BLaER1 (cell line): Measurements from ENCODE around the gene DR1.

Experiments used
- H3K27ac ChIP-seq: shearing (Covaris generic); formaldehyde crosslinking; 2 replicates; pipeline ENCODE4 v1.8.1; 2022
- H3K27me3 ChIP-seq: shearing (Covaris generic); formaldehyde crosslinking; 2 replicates; pipeline ENCODE4 v1.8.1; 2022
- H3K36me3 ChIP-seq: shearing (Covaris generic); formaldehyde crosslinking; 2 replicates; pipeline ENCODE4 v1.8.1; 2022
- H3K4me1 ChIP-seq: shearing (Covaris generic); formaldehyde crosslinking; 2 replicates; pipeline ENCODE4 v1.8.1; 2022
- H3K4me2 ChIP-seq: shearing (Covaris generic); formaldehyde crosslinking; 2 replicates; pipeline ENCODE4 v1.8.1; 2022
- H3K4me3 ChIP-seq: shearing (Covaris generic); formaldehyde crosslinking; 2 replicates; pipeline ENCODE4 v1.8.1; 2022
- H3K9ac ChIP-seq: shearing (Covaris generic); formaldehyde crosslinking; 2 replicates; pipeline ENCODE4 v1.8.1; 2022
- H3K9me3 ChIP-seq: shearing (Covaris generic); formaldehyde crosslinking; 2 replicates; pipeline ENCODE4 v1.8.1; 2022
- H4K20me1 ChIP-seq: shearing (Covaris generic); formaldehyde crosslinking; 2 replicates; pipeline ENCODE4 v1.8.1; 2022
- Cebpa-rat ChIP-seq: shearing (Covaris generic); IDR thresholded peaks from 2 replicates; pipeline ENCODE4 v1.8.1; 2022

Gene DR1

GRCh38 chr1:93339171-93339697 is 6.5 kb upstream of the DR1 start:
- H4K20me1 ChIP-seq: no peaks in the 10 kb centered on the region
- no peak for TF ChIP-seq Cebpa-rat
- no peak overlapping the region for H3K27ac ChIP-seq
- no peaks in the 10 kb centered on the region for H3K9me3 ChIP-seq
- H3K9ac ChIP-seq: no peak overlapping the region
- no peak overlapping the region for H3K4me2 ChIP-seq
- H3K27me3 ChIP-seq: no peaks in the 10 kb centered on the region
- H3K4me1 ChIP-seq: peaks cover 20% of the 10 kb centered on the region
- H3K36me3 ChIP-seq: peaks cover 18% of the 10 kb centered on the region
- H3K4me3 ChIP-seq: no peak overlapping the region

GRCh38 chr1:93340090-93340489 is 5.6 kb upstream of the DR1 start:
- H3K9me3 ChIP-seq: no peaks in the 10 kb centered on the region
- H3K9ac ChIP-seq: no peak overlapping the region
- H3K4me1 ChIP-seq: peaks cover 24% of the 10 kb centered on the region
- no peak overlapping the region for H3K27ac ChIP-seq
- no peaks in the 10 kb centered on the region for H4K20me1 ChIP-seq
- no peak overlapping the region for H3K4me2 ChIP-seq
- H3K4me3 ChIP-seq: no peak overlapping the region
- TF ChIP-seq Cebpa-rat: no peak
- no peaks in the 10 kb centered on the region for H3K27me3 ChIP-seq
- peaks cover 18% of the 10 kb centered on the region for H3K36me3 ChIP-seq

- Histone ChIP-seq H3K9me3 (no peaks in the 10 kb centered on the region), H3K4me1 (peaks cover 30% of the 10 kb centered on the region), H3K4me2 (no peak overlapping the region; the same call in 1 of the 2 replicates), H4K20me1 (peaks cover 32% of the 10 kb centered on the region), H3K36me3 (no peaks in the 10 kb centered on the region; the same call in 1 of the 2 replicates), H3K9ac (no peak overlapping the region), H3K27ac (no peak overlapping the region), H3K4me3 (no peak overlapping the region), H3K27me3 (no peaks in the 10 kb centered on the region)
- TF ChIP-seq Cebpa-rat: no peak
Measured at GRCh38 chr1:93344484-93344883, 1.2 kb upstream of the DR1 start.

- peak overlapping the region; percentile 90 for H3K9ac ChIP-seq
- H3K27ac ChIP-seq: peak overlapping the region; percentile 94
- no peaks in the 10 kb centered on the region; the same call in 1 of the 2 replicates for H3K36me3 ChIP-seq
- peaks cover 35% of the 10 kb centered on the region for H3K4me1 ChIP-seq
- peak overlapping the region; percentile 82 for H3K4me2 ChIP-seq
- no peaks in the 10 kb centered on the region for H3K9me3 ChIP-seq
- peaks cover 38% of the 10 kb centered on the region for H4K20me1 ChIP-seq
- H3K27me3 ChIP-seq: no peaks in the 10 kb centered on the region
- H3K4me3 ChIP-seq: peak overlapping the region; percentile 93
- no peak for TF ChIP-seq Cebpa-rat
Measured at GRCh38 chr1:93344886-93345632, 648 bp upstream of the DR1 start.

DNA sequence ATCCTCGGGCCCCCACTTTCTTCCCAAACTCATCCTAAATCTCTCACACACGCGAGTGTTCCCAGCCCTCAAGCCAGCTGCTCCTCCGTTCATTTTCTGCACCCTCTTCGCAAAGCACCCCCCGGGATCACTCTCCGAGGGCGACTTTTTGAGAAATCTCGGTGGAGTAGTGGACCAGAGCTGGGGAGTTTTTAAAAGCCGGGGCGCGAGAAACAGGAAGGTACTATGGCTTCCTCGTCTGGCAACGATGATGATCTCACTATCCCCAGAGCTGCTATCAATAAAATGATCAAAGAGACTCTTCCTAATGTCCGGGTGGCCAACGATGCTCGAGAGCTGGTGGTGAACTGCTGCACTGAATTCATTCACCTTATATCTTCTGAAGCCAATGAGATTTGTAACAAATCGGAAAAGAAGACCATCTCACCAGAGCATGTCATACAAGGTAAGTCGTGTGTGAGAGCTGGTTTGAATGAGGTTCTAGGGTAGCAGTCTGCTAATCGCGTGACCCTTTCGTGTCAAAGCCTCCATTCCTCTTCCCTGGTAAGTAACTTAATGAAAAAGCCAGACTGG is 800 bp downstream of the DR1 start:
- no peak for TF ChIP-seq Cebpa-rat
- Histone ChIP-seq H3K4me2 (peak overlapping the region; percentile 82), H4K20me1 (peaks cover 52% of the 10 kb centered on the region), H3K9me3 (no peaks in the 10 kb centered on the region), H3K9ac (peak overlapping the region; percentile 90), H3K4me3 (peak overlapping the region; percentile 93), H3K27ac (peak overlapping the region; percentile 94), H3K27me3 (no peaks in the 10 kb centered on the region), H3K36me3 (peaks cover 3% of the 10 kb centered on the region; the same call in 1 of the 2 replicates), H3K4me1 (peaks cover 31% of the 10 kb centered on the region)

DNA sequence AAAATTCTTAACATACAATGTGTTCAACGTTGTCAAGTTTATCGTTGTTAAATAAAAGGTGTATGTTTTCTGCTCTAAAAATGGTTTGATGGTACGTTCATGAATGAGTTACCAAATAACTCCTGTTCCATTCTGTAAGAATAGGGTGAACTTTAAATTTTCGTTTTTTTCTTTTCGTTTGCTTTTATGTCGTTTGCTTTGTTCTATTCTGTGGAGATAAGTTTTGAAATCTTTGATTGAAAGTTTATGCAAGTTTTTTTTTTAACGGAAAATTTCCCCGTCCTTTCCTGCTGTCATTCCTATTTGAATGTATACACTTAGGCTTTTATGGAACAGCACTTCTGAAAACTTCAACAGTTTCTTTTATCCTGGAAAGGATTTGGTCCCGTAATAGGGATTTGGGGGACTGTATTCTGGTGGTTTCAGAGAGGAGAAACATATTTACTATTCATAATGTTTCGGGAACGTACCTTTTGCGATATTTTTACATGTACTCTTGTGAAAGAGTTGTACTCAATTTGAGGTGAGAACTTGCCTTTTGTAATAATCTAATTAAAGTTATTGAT is 1.7 kb downstream of the DR1 start:
- no peak for TF ChIP-seq Cebpa-rat
- peak overlapping the region; percentile 94 for H3K27ac ChIP-seq
- peaks cover 60% of the 10 kb centered on the region for H4K20me1 ChIP-seq
- H3K9ac ChIP-seq: peak overlapping the region; percentile 90
- H3K9me3 ChIP-seq: no peaks in the 10 kb centered on the region
- peaks cover 11% of the 10 kb centered on the region; the same call in 1 of the 2 replicates for H3K36me3 ChIP-seq
- peaks cover 36% of the 10 kb centered on the region for H3K4me1 ChIP-seq
- peak overlapping the region; percentile 93 for H3K4me3 ChIP-seq
- H3K4me2 ChIP-seq: peak overlapping the region; percentile 82
- no peaks in the 10 kb centered on the region for H3K27me3 ChIP-seq

- H3K27ac ChIP-seq: peak overlapping the region; percentile 46
Measured at GRCh38 chr1:93348104-93348728, 2.5 kb downstream of the DR1 start.

GRCh38 chr1:93349231-93350135 is 3.8 kb downstream of the DR1 start:
- Histone ChIP-seq H3K27ac (no peak overlapping the region), H3K4me2 (peak overlapping the region; percentile 82), H4K20me1 (peaks cover 76% of the 10 kb centered on the region), H3K27me3 (no peaks in the 10 kb centered on the region), H3K4me3 (peak overlapping the region; percentile 93), H3K9ac (peak overlapping the region; percentile 43), H3K9me3 (no peaks in the 10 kb centered on the region), H3K36me3 (peaks cover 27% of the 10 kb centered on the region), H3K4me1 (peaks cover 48% of the 10 kb centered on the region)
- TF ChIP-seq Cebpa-rat: no peak

More at GRCh38 chr1:93348104-93348728, 2.5 kb downstream of the DR1 start:
- no peak for TF ChIP-seq Cebpa-rat
- Histone ChIP-seq H3K9me3 (no peaks in the 10 kb centered on the region), H4K20me1 (peaks cover 68% of the 10 kb centered on the region), H3K9ac (peak overlapping the region; percentile 90), H3K4me2 (peak overlapping the region; percentile 82), H3K4me3 (peak overlapping the region; percentile 93), H3K36me3 (peaks cover 16% of the 10 kb centered on the region; the same call in 1 of the 2 replicates), H3K4me1 (peaks cover 44% of the 10 kb centered on the region), H3K27me3 (no peaks in the 10 kb centered on the region)

- TF ChIP-seq Cebpa-rat: no peak
- peak overlapping the region; percentile 82 for H3K4me2 ChIP-seq
- no peak overlapping the region for H3K4me3 ChIP-seq
- peaks cover 76% of the 10 kb centered on the region for H4K20me1 ChIP-seq
- peaks cover 47% of the 10 kb centered on the region for H3K4me1 ChIP-seq
- peaks cover 35% of the 10 kb centered on the region for H3K36me3 ChIP-seq
- no peaks in the 10 kb centered on the region for H3K27me3 ChIP-seq
- H3K27ac ChIP-seq: no peak overlapping the region
- no peaks in the 10 kb centered on the region for H3K9me3 ChIP-seq
- H3K9ac ChIP-seq: no peak overlapping the region
Measured at GRCh38 chr1:93350322-93350721, 4.6 kb downstream of the DR1 start.
